Measurements from ENCODE around the gene SLC35D3.

DNA sequence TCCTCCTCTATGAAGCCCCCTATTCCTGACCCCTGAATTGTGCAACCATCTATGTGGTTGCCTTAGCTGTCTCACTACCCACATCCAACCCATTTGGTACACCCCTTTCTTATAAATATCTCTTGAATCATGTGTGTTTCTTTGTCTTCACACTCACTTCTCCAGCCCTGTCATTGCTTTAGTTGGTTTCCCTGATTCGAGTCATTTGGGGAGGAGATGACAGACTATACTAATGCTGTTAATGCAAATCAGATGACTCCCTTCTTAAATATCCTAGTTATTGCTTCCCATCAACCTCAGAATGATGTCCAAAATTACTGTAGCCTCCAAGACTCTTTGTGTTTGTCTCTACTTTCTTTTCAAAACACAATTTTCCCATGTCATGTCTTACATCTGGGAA, 23.0 kb downstream of the SLC35D3 start:
- TF ChIP-seq, protein P1, sequence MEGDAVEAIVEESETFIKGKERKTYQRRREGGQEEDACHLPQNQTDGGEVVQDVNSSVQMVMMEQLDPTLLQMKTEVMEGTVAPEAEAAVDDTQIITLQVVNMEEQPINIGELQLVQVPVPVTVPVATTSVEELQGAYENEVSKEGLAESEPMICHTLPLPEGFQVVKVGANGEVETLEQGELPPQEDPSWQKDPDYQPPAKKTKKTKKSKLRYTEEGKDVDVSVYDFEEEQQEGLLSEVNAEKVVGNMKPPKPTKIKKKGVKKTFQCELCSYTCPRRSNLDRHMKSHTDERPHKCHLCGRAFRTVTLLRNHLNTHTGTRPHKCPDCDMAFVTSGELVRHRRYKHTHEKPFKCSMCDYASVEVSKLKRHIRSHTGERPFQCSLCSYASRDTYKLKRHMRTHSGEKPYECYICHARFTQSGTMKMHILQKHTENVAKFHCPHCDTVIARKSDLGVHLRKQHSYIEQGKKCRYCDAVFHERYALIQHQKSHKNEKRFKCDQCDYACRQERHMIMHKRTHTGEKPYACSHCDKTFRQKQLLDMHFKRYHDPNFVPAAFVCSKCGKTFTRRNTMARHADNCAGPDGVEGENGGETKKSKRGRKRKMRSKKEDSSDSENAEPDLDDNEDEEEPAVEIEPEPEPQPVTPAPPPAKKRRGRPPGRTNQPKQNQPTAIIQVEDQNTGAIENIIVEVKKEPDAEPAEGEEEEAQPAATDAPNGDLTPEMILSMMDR (IDR thresholded peaks at IDR 0.05) = no peak
- no peak for TF ChIP-seq POLR2A (IDR thresholded peaks at IDR 0.05)
